NOMO-1 treated with DMSO at 0.1 percent for 48 hours (cell line): ENCODE data around the gene PDE1C.

Experiments
- DNase-seq: peaks from one replicate; lab custom pipeline; 2025; ENCODE audit not compliant: unreplicated experiment; lab: John Stamatoyannopoulos, UW

The PDE1C gene

GRCh38 chr7:31899356-31899927 is 170.8 kb downstream of the PDE1C start:
- no peak for DNase-seq

GRCh38 chr7:31896925-31897324 is 173.3 kb downstream of the PDE1C start:
- no peak for DNase-seq

- no peak for DNase-seq
Measured at GRCh38 chr7:31894308-31894707, 175.9 kb downstream of the PDE1C start.

- DNase-seq: no peak
Measured at GRCh38 chr7:31893365-31893764, 176.8 kb downstream of the PDE1C start.

- no peak for DNase-seq
Measured at GRCh38 chr7:31892099-31892829, 177.9 kb downstream of the PDE1C start.

- no peak for DNase-seq
Measured at GRCh38 chr7:31890766-31891165, 179.4 kb downstream of the PDE1C start.

- DNase-seq: peak; percentile 99
Measured at GRCh38 chr7:31890198-31890597, 180.0 kb downstream of the PDE1C start.

GRCh38 chr7:31887006-31887405 is 183.2 kb downstream of the PDE1C start:
- no peak for DNase-seq

- DNase-seq: no peak
Measured at GRCh38 chr7:31885171-31885570, 185.0 kb downstream of the PDE1C start.

GRCh38 chr7:31883761-31884164 is 186.4 kb downstream of the PDE1C start:
- DNase-seq: peak; percentile 69

GRCh38 chr7:31882187-31882586 is 188.0 kb downstream of the PDE1C start:
- no peak for DNase-seq

- no peak for DNase-seq
Measured at GRCh38 chr7:31878875-31879274, 191.3 kb downstream of the PDE1C start.

GRCh38 chr7:31875424-31875823 is 194.8 kb downstream of the PDE1C start:
- peak; percentile 29 for DNase-seq

- no peak for DNase-seq
Measured at GRCh38 chr7:31874631-31875386, 195.4 kb downstream of the PDE1C start.

- no peak for DNase-seq
Measured at GRCh38 chr7:31873816-31874597, 196.2 kb downstream of the PDE1C start.

- no peak for DNase-seq
Measured at GRCh38 chr7:31872545-31873370, 197.4 kb downstream of the PDE1C start.

- DNase-seq: no peak
Measured at GRCh38 chr7:31864646-31865045, 205.6 kb downstream of the PDE1C start.

- no peak for DNase-seq
Measured at GRCh38 chr7:31860925-31861324, 209.3 kb downstream of the PDE1C start.

- no peak for DNase-seq
Measured at GRCh38 chr7:31858055-31858454, 212.2 kb downstream of the PDE1C start.

GRCh38 chr7:31857172-31857571 is 213.0 kb downstream of the PDE1C start:
- peak; percentile 72 for DNase-seq
